ENCODE measurements around the gene PPM1D.

Gene PPM1D

DNA sequence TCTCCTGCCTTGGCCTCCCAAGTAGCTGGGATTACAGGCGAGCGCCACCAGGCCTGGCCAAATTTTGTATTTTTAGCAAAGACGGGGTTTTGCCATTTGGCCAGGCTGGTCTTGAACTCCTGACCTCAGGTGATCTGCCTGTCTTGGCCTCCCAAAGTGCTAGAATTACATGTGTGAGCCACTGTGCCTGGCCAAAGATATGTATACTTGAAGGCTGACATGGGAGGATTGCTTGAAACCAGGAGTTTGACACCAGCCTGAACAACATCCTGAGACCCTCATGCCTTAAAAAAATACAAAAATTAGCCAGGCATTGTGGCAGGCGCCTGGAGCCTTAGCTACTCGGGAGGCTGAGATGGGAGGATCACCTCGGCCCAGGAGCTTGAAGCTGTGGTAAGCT is 80.8 kb downstream of the PPM1D start:
- Histone ChIP-seq H3K4me1 (ENCODE audit: control insufficient read depth, insufficient read depth, low read length) (no peaks in the 10 kb centered on the region), H3K4me3 (ENCODE audit: low read length) (no peak overlapping the region), H3K9me3 (ENCODE audit: control insufficient read depth, insufficient read depth, low read length) (no peaks in the 10 kb centered on the region), H3K36me3 (ENCODE audit: control insufficient read depth, insufficient read depth, low read length) (no peaks in the 10 kb centered on the region), H3K27me3 (ENCODE audit: control insufficient read depth, insufficient read depth, low read length) (no peaks in the 10 kb centered on the region), H3K27ac (ENCODE audit: low read length) (no peak overlapping the region)
- no peak for DNase-seq (ENCODE audit: low read depth, low spot score)
- no CpG with 5 or more reads among the region's 6 CpGs for WGBS (ENCODE audit: insufficient coverage, insufficient read length)

DNA sequence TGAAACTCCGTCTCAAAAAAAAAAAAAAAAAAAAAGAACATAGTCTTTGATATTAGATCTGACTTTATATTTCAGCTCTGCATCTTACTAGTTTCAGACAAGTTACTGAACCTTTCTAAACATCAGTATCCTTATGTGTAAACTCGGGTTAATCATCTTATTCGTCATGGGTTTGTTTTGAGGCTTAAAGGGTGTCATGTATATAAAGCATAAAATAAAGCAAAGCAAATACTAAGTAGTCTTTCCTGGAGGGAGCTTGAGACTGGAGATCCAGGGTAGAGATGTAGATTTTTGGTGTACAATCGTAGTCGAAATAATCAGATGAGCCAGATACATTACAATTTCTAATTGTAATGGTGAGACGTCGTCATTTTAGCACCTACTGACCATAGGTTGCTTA is 85.4 kb downstream of the PPM1D start:
- no peak overlapping the region for H3K4me3 ChIP-seq (ENCODE audit: low read length)
- H3K27ac ChIP-seq (ENCODE audit: low read length) = no peak overlapping the region
- no peaks in the 10 kb centered on the region for H3K4me1 ChIP-seq (ENCODE audit: control insufficient read depth, insufficient read depth, low read length)
- H3K36me3 ChIP-seq (ENCODE audit: control insufficient read depth, insufficient read depth, low read length) = no peaks in the 10 kb centered on the region
- no CpG with 5 or more reads among the region's 7 CpGs for WGBS (ENCODE audit: insufficient coverage, insufficient read length)
- no peaks in the 10 kb centered on the region for H3K9me3 ChIP-seq (ENCODE audit: control insufficient read depth, insufficient read depth, low read length)
- H3K27me3 ChIP-seq (ENCODE audit: control insufficient read depth, insufficient read depth, low read length) = no peaks in the 10 kb centered on the region
- no peak for DNase-seq (ENCODE audit: low read depth, low spot score)

DNA sequence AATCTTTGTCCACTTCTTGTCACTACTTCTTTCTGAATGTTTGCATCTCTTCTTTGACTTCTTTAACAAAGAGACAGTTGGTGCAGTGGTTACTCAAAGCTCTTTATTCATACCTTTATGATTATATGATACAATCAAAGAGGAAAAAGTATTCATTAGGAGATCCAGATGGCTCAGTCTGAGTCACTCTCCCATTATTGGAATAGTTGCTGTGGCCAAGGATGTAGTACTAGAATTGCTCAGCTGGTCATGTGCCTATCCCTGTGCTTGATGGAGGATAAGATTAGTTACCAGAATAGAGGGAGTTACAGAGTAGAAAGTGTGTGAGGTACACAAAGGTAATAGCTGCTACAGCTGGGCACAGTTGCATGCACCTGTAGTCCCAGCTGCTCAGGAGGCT is 96.0 kb downstream of the PPM1D start:
- Histone ChIP-seq H3K27me3 (ENCODE audit: control insufficient read depth, insufficient read depth, low read length) (no peaks in the 10 kb centered on the region), H3K27ac (ENCODE audit: low read length) (no peak overlapping the region), H3K36me3 (ENCODE audit: control insufficient read depth, insufficient read depth, low read length) (no peaks in the 10 kb centered on the region), H3K4me3 (ENCODE audit: low read length) (no peak overlapping the region), H3K4me1 (ENCODE audit: control insufficient read depth, insufficient read depth, low read length) (no peaks in the 10 kb centered on the region), H3K9me3 (ENCODE audit: control insufficient read depth, insufficient read depth, low read length) (no peaks in the 10 kb centered on the region)
- DNase-seq (ENCODE audit: low read depth, low spot score) = no peak

DNA sequence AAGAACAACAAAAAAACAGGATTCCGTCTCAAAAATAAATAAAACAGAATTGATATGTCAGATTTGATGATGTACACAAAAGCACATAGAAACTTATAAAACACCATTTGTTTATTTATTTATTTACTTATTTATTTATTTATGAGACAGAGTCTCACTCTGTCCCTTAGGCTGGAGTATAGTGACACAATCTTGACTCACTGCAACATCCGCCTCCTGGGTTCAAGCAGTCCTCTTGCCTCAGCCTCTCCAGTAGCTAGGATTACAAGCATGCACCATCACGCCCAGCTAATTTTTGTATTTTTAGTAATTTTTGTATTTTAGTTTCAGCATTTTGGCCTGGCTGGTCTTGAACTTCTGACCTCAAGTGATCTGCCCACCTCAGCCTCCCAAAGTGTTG is 99.1 kb downstream of the PPM1D start:
- no CpG with 5 or more reads among the region's 3 CpGs for WGBS (ENCODE audit: insufficient coverage, insufficient read length)
- no peak for DNase-seq (ENCODE audit: low read depth, low spot score)
- H3K9me3 ChIP-seq (ENCODE audit: control insufficient read depth, insufficient read depth, low read length) = no peaks in the 10 kb centered on the region
- no peaks in the 10 kb centered on the region for H3K27me3 ChIP-seq (ENCODE audit: control insufficient read depth, insufficient read depth, low read length)
- H3K4me3 ChIP-seq (ENCODE audit: low read length) = no peak overlapping the region
- no peaks in the 10 kb centered on the region for H3K4me1 ChIP-seq (ENCODE audit: control insufficient read depth, insufficient read depth, low read length)
- no peaks in the 10 kb centered on the region for H3K36me3 ChIP-seq (ENCODE audit: control insufficient read depth, insufficient read depth, low read length)
- no peak overlapping the region for H3K27ac ChIP-seq (ENCODE audit: low read length)

- WGBS (ENCODE audit: insufficient coverage, insufficient read length) = no CpG with 5 or more reads among the region's 3 CpGs
- Histone ChIP-seq H3K4me3 (ENCODE audit: low read length) (no peak overlapping the region), H3K27me3 (ENCODE audit: control insufficient read depth, insufficient read depth, low read length) (no peaks in the 10 kb centered on the region), H3K9me3 (ENCODE audit: control insufficient read depth, insufficient read depth, low read length) (no peaks in the 10 kb centered on the region), H3K4me1 (ENCODE audit: control insufficient read depth, insufficient read depth, low read length) (no peaks in the 10 kb centered on the region), H3K36me3 (ENCODE audit: control insufficient read depth, insufficient read depth, low read length) (no peaks in the 10 kb centered on the region), H3K27ac (ENCODE audit: low read length) (no peak overlapping the region)
- DNase-seq (ENCODE audit: low read depth, low spot score) = no peak
Measured at GRCh38 chr17:60704170-60704569, 104.2 kb downstream of the PPM1D start.

DNA sequence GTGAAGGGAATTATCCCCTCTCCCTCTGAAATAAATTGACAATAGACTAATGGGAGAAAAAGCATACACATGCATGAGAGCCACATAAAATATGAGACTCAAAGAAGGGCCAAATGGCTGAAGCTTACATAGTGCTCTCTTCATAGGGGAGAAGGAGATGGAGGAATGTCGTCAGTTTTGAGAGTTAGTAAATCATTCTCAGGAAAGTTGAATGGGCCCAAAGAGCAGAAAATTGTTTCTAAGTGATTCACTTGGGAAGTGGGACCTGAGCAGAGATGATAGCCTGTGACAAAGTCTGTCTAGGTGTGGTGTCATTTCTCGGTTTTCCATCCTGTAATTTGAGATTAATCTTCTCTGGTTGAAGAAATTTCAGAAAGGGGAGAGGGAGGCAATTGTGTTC is 112.7 kb downstream of the PPM1D start:
- Histone ChIP-seq H3K27me3 (ENCODE audit: control insufficient read depth, insufficient read depth, low read length) (no peaks in the 10 kb centered on the region), H3K27ac (ENCODE audit: low read length) (no peak overlapping the region), H3K4me1 (ENCODE audit: control insufficient read depth, insufficient read depth, low read length) (no peaks in the 10 kb centered on the region), H3K36me3 (ENCODE audit: control insufficient read depth, insufficient read depth, low read length) (no peaks in the 10 kb centered on the region), H3K9me3 (ENCODE audit: control insufficient read depth, insufficient read depth, low read length) (no peaks in the 10 kb centered on the region), H3K4me3 (ENCODE audit: low read length) (no peak overlapping the region)
- WGBS (ENCODE audit: insufficient coverage, insufficient read length) = no CpG with 5 or more reads among the region's 2 CpGs
- no peak for DNase-seq (ENCODE audit: low read depth, low spot score)

DNA sequence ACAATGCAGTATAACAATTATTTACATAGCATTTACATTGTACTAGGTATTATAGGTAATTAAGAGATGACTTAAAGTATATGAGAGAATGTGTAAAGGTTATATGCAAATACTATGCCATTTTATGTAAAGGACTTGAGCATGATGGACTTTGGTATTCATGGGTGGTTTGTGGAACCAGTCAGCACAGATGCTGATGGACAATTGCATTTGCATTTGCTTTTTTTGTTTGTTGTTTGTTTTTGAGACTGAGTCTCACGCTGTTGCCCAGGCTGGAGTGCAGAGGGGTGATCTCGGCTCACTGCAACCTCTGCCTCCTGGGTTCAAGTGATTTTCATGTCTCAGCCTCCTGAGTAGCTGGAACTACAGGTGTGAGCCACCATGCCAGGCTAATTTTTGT is 113.6 kb downstream of the PPM1D start:
- Histone ChIP-seq H3K4me1 (ENCODE audit: control insufficient read depth, insufficient read depth, low read length) (no peaks in the 10 kb centered on the region), H3K27ac (ENCODE audit: low read length) (no peak overlapping the region), H3K27me3 (ENCODE audit: control insufficient read depth, insufficient read depth, low read length) (no peaks in the 10 kb centered on the region), H3K9me3 (ENCODE audit: control insufficient read depth, insufficient read depth, low read length) (no peaks in the 10 kb centered on the region), H3K36me3 (ENCODE audit: control insufficient read depth, insufficient read depth, low read length) (no peaks in the 10 kb centered on the region), H3K4me3 (ENCODE audit: low read length) (no peak overlapping the region)
- DNase-seq (ENCODE audit: low read depth, low spot score) = no peak
- WGBS (ENCODE audit: insufficient coverage, insufficient read length) = no CpG with 5 or more reads among the region's 2 CpGs
